Breast epithelium (tissue), 3 donors: ENCODE data around the gene SKOR2.

ENCODE experiments used
- CTCF ChIP-seq, 3 donors: fragments of 450-650 bp; IDR thresholded peaks; one replicate each; pipeline ENCODE4 v1.5.1; 2016 to 2017; ENCODE audit warnings: antibody characterized with exemption in 3 of 3, mild to moderate bottlenecking in 3 of 3, moderate library complexity in 3 of 3
- POLR2A ChIP-seq: fragments of 450-650 bp; IDR thresholded peaks from one replicate; pipeline ENCODE4 v1.6.1; 2016; ENCODE audit warnings: antibody characterized with exemption, mild to moderate bottlenecking, moderate library complexity
- POLR2AphosphoS5 ChIP-seq, 3 donors: sonication (generic); formaldehyde crosslinking; IDR thresholded peaks; one replicate each; pipeline ENCODE4 v1.6.1; 2017; ENCODE audit warnings: antibody characterized with exemption in 3 of 3

GRCh38 chr18:47191961-47192360 lies 59.5 kb downstream of the SKOR2 start:
- TF ChIP-seq CTCF (IDR thresholded peaks at IDR 0.05) (no peak), POLR2A (no peak), POLR2AphosphoS5 (IDR thresholded peaks at IDR 0.05) (no peak)
